Cardiac muscle cell (in vitro differentiated cells and primary cell): ENCODE measurements around the gene SCN5A. TPM values are rescaled to one million over a fixed set of nuclear protein-coding genes. Genes with fewer than 3 reads are reported as not detected.
A peak's percentile ranks its signal among the peaks of the same experiment; 100 is the strongest.

Experiments
- DNase-seq, 2 donors: peaks; one replicate each; pipeline versions ENCODE4 v3.0.0 to v3.0.0-alpha.2; 2010 to 2017; ENCODE audit warnings: low read depth in 1 of 2, low spot score in 1 of 2
- H3K27ac ChIP-seq: fragments of 200-600 bp; sonication (generic); 2 replicates; pipeline ENCODE4 v1.5.1; 2016
- H3K27me3 ChIP-seq: fragments of 200-600 bp; sonication (generic); 2 replicates; pipeline ENCODE4 v1.6.0; 2016; ENCODE audit warnings: control low read depth
- H3K36me3 ChIP-seq: fragments of 200-600 bp; sonication (generic); 2 replicates; pipeline ENCODE4 v1.5.1; 2016; ENCODE audit warnings: control low read depth
- H3K4me1 ChIP-seq: fragments of 200-600 bp; sonication (generic); 2 replicates; pipeline ENCODE4 v1.8.1; 2017; ENCODE audit warnings: low read depth, mild to moderate bottlenecking, mixed run types
- H3K4me3 ChIP-seq: fragments of 200-600 bp; sonication (generic); 2 replicates; pipeline ENCODE4 v1.5.1; 2016; ENCODE audit warnings: mild to moderate bottlenecking
- H3K9me3 ChIP-seq: fragments of 200-600 bp; sonication (generic); 2 replicates; pipeline ENCODE4 v1.5.1; 2017; ENCODE audit warnings: low read depth, mild to moderate bottlenecking, control low read depth
- polyA plus RNA-seq: library from polyadenylated mRNA; unstranded; fragments of >200 nt; fragmentation: Nextera tagmentation; extraction: Ambion mirVana; gene quantifications from 2 replicates; pipeline ENCODE4 v1.2.1, GENCODE V29; 2016
- total RNA-seq: library from RNA; depleted of rRNA; stranded (reverse); fragments of >200 nt; gene quantifications from 2 replicates; pipeline ENCODE4 v1.2.3, GENCODE V29; 2016
- TF ChIP-seq, protein P1 (sequence below): IDR thresholded peaks from 2 replicates; pipeline ENCODE4 v1.5.1; 2012; ENCODE audit warnings: low read depth, mild to moderate bottlenecking, low read length

The SCN5A gene
- total and polyA plus RNA-seq, 2 experiments from 2014 or later = 3.1 to 9.3 TPM

- Histone ChIP-seq H3K27ac (no peak overlapping the region), H3K9me3 (no peaks in the 10 kb centered on the region), H3K27me3 (peaks cover 2% of the 10 kb centered on the region), H3K4me3 (no peak overlapping the region), H3K4me1 (peaks cover 25% of the 10 kb centered on the region), H3K36me3 (no peaks in the 10 kb centered on the region)
- TF ChIP-seq, protein P1, sequence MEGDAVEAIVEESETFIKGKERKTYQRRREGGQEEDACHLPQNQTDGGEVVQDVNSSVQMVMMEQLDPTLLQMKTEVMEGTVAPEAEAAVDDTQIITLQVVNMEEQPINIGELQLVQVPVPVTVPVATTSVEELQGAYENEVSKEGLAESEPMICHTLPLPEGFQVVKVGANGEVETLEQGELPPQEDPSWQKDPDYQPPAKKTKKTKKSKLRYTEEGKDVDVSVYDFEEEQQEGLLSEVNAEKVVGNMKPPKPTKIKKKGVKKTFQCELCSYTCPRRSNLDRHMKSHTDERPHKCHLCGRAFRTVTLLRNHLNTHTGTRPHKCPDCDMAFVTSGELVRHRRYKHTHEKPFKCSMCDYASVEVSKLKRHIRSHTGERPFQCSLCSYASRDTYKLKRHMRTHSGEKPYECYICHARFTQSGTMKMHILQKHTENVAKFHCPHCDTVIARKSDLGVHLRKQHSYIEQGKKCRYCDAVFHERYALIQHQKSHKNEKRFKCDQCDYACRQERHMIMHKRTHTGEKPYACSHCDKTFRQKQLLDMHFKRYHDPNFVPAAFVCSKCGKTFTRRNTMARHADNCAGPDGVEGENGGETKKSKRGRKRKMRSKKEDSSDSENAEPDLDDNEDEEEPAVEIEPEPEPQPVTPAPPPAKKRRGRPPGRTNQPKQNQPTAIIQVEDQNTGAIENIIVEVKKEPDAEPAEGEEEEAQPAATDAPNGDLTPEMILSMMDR = no peak
- peak in 1 of 2 donors; percentile 69 for DNase-seq
Measured at GRCh38 chr3:38579551-38580449, 69.7 kb downstream of the SCN5A start.

DNA sequence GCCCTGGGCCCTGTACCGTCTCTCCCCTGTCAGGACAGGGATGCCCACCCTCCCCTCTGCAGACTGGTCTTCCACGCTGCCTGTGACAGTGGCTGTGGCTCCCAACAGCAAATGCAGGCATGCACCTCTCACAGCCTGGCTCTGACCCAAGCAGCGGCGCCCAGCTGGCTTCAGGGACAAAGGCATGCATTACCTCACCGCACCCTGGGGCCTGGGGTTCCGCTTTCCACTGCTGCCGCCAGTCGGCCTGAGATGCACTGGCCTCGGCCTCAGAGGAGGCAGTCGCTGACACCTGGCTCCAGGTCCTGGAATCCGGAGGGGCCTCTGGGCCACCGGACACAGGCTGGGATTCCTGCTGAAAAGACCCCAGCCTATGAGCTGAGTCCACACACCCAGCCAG is 70.3 kb downstream of the SCN5A start:
- peaks cover 29% of the 10 kb centered on the region for H3K4me1 ChIP-seq
- no peak overlapping the region for H3K4me3 ChIP-seq
- H3K27ac ChIP-seq = no peak overlapping the region
- H3K9me3 ChIP-seq = no peaks in the 10 kb centered on the region
- H3K36me3 ChIP-seq = no peaks in the 10 kb centered on the region
- DNase-seq = peak; percentile 17 to 28
- TF ChIP-seq, protein P1 = no peak
- peaks cover 2% of the 10 kb centered on the region for H3K27me3 ChIP-seq

DNA sequence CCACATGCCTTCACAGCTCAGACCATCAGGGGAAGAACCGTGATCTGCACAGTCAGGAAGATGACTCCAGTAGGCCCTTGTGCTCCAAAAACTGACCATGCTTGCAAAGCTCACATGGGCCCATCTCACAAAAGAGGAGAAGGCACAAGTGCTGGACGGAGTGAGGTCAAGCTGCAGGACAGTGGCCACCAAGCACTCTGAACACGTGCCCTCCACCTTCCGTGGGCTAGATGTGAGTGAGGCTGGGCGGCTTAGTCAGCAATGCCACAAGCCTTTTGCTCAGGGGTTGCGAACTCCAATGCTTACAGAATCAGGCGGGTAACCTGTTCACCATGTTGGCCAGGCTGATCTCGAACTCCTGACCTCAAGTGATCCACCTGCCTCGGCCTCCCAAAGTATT is 70.9 kb downstream of the SCN5A start:
- Histone ChIP-seq H3K4me3 (no peak overlapping the region), H3K27me3 (peaks cover 2% of the 10 kb centered on the region), H3K36me3 (no peaks in the 10 kb centered on the region), H3K9me3 (no peaks in the 10 kb centered on the region), H3K27ac (no peak overlapping the region), H3K4me1 (peaks cover 29% of the 10 kb centered on the region)
- TF ChIP-seq, protein P1 = no peak
- no peak for DNase-seq

- Histone ChIP-seq H3K9me3 (no peaks in the 10 kb centered on the region), H3K36me3 (no peaks in the 10 kb centered on the region), H3K27me3 (peaks cover 2% of the 10 kb centered on the region), H3K4me1 (peaks cover 29% of the 10 kb centered on the region), H3K4me3 (no peak overlapping the region), H3K27ac (no peak overlapping the region)
- no peak for DNase-seq
- TF ChIP-seq, protein P1 = no peak
Measured at GRCh38 chr3:38578081-38578475, 71.4 kb downstream of the SCN5A start.

GRCh38 chr3:38577371-38578080 is 72.0 kb downstream of the SCN5A start:
- no peak overlapping the region for H3K27ac ChIP-seq
- no peaks in the 10 kb centered on the region for H3K9me3 ChIP-seq
- H3K27me3 ChIP-seq = peaks cover 2% of the 10 kb centered on the region
- no peak for DNase-seq
- TF ChIP-seq, protein P1 = no peak
- H3K36me3 ChIP-seq = no peaks in the 10 kb centered on the region
- no peak overlapping the region for H3K4me3 ChIP-seq
- H3K4me1 ChIP-seq = peaks cover 29% of the 10 kb centered on the region
